CD4-positive, alpha-beta T cell treated with Interleukin-6 for 4 hours (primary cell): ENCODE data around the gene MAPK9.

ENCODE experiments used
- DNase-seq: peaks from one replicate; pipeline ENCODE4 v3.0.0-alpha.2; 2020; ENCODE audit warnings: mixed read lengths

The MAPK9 gene

DNA sequence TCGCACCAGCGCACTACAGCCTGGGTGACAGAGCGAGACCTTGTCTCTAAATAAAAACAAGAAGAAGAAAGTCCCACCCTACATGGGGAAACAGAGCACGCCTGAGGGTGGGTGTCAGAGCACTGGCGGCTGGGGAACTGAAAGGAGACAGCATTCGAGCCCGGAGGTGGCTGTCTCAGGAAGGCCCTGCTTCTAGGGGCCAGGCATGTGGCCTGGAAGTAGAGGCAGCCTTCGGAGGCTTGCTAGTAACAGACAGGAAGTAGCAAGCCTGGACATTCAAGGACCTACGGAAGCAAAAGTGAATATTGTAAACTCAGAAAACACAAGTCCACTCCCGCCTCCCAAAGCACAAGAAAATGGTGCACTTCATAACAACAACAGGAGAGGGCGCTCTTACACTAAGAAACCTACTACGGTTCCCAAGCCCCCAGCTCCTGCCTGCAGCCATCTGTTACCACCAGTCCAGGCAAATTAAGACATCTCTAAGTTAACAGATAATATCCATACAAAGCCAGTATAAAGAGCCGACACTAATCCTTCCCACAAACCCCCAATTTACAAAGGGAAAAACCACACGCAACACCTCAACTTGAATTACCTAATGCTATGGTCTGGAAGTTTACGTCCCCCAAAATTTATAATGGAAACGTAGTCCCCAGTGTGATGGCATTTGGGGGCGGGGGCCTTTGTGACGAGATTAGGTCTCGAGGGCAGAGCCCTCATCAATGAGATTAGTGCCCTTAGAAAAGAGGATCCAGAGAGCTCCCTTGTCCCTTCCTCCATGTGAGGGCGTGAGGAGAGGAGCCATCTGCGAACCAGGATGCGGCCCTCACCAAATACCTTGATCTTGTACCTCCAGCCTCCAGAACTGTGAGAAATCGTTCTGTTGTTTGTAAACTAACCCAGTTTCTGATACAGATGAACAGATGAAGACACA is 90.6 kb downstream of the MAPK9 start:
- DNase-seq, result no peak

GRCh38 chr5:180199390-180199789 is 92.5 kb downstream of the MAPK9 start:
- DNase-seq, result no peak

DNA sequence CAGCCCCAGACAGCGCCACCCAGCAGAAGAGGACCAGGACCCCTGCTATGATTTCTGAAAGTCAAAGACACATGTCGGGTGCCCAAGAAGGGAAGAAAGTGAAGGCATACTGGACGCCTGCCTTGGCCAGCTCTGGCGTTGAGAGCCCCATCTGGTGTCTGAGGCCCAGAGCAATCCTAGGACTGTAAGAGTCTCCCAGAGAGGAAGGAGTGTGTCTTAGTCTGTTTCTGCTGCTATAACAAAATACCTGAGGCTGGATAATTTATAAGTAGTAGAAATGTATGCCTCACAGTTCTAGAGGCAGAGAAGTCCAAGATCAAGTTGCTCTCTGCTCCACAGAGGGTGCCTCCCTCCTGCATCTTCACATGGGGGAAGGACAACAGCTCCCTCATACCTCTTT is 93.7 kb downstream of the MAPK9 start:
- DNase-seq, result no peak

DNA sequence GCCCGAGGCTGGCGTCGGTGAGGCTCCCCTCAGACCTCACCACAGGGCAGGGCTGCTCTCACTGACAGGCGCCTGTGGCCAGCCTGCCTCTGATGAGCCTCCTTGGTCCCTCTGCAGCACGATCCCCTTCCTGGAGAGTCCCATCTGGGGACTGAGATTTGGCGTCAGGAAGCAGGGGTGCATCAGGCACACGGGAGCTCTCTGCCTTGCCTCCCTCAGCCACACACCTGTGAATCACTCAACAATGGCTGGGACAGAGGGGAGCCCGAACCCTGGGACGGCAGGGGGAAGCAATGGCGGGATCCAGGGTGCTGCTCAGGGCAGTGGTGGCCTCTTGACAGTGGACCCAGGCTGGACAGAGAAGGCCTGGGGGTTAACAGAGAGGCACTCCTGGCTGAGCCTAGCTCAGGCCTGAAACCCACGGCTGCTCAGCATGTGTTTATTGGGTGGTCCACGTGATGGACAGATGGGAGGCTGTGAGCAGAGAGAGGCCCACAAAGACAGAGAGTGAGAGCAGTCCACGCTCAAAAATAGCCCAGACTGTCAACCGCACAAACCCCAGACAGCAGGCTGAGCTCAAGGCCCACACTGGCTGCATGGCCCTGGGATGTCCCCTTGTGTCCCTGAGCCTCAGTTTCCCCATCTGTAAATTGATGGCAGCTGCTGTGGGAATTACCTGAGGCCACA is 94.7 kb downstream of the MAPK9 start:
- DNase-seq, result no peak

DNA sequence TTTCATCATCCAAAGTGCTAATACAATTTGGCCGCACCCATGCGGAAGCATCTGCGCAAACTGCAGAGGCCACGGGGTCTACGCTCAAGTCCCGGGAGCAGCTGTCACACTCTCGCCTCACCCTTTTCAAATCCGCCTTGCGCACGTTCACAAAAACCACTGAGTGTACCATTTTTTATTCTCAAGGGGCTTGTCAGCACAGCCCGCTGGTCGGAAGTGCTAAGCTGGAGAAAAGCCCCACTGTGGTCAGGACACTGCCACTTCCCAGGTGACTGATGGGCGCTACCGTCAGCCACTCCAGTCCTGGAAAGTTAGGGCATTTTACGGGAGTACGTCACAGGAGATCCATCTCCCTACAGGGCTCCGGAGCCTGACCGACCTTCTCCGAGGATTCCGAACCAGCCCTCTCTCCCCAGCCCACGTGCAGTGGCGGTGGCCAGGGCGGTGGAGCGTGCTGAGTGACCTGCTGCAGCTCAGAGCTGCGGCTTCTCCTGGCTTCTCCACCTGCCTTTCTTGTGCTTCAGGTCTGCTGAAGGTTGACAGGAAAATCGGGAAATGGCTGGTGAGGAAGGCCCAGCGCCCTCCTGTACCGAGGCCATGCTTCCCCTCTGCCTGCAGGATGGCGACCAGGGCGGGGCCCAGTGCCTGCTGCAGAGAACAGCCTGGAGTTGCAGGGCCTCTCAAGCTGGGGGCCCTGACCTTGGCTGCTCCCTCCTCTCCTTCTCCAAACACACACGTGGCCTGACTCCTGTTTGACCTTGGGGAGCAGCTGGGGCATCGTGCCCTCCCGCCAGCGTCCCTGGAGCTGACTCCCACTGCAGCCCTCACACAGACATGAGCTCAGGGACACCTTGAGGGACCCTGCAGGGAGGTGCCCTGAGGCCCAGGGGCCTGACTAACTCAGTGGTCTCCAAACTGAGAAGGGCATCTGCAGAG is 97.2 kb downstream of the MAPK9 start:
- no peak for DNase-seq

DNA sequence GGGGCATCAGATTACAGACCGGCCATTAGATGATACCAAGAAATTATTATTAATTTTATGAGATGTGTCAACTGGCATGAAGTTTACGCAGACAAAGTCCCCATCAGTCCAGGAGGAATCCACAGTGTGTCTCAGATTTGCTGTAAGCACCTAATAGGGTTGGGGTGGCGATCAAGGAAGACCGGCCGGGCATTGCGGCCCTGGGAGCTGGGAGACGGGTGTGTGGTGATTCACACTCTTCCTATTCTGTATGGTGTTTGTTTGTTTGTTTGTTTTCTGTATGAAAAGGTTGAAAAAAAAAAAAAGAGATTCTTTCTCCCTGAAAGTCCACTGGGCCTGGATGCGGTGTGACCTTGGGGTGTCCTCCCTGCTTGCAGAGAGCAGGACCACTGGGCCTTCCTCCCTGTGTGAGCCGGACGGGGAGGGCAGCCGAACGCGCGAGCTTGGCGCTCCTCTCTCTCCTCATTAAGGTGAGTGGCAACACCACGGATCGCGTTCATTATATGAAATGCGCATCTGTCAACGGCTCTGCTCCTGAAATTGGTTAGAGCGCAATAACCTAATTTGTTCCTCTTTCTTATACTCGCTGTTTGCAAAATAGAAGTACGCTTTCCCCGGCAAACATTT is 98.0 kb downstream of the MAPK9 start:
- no peak for DNase-seq

GRCh38 chr5:180191716-180192115 is 100.2 kb downstream of the MAPK9 start:
- no peak for DNase-seq

DNA sequence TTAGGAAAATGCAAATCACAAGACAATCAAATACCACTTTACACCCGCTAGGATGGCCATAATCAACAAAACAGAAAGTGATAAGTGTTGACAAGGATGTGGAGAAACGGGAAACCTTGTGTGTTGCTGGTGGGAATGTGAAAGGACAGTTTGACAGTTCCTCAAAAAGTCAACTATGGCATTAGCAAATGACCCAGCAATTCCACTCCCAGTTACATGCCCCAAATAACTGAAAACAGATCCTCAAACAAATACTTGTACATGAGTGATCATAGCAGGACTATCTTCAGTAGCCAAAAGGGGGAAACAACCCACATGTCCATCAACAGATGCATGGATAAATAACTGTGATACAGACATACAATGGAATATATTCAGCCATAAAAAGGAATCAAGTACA is 104.1 kb downstream of the MAPK9 start:
- DNase-seq, result no peak
